GM12878 (cell line): ENCODE results near the gene CADM3. TPM values are rescaled to one million over a fixed set of nuclear protein-coding genes. Genes with fewer than 3 reads are reported as not detected.
A peak's percentile ranks its signal among the peaks of the same experiment; 100 is the strongest.

Source experiments
- ATAC-seq: fragments of 200-7000 bp; cut with Tn5 transposase; 3 replicates; pipeline ENCODE4 v1.9.1; 2020; ENCODE audit warnings: mild to moderate bottlenecking, moderate library complexity
- BruUV-seq: library from RNA; stranded (reverse); fragments of 400-500 nt; replicated peaks from 2 replicates; lab custom pipeline; 2021; lab: Mats Ljungman, UMichigan
- CTCF ChIA-PET: fragments of 300-600 bp; sonication (Branson Sonifier 250); formaldehyde crosslinking; extraction: SDS; loops from one replicate; lab custom pipeline; 2021; ENCODE audit warnings: inconsistent platforms; lab: Yijun Ruan, JAX
- POLR2A ChIA-PET: fragments of 350-600 bp; formaldehyde crosslinking; extraction: SDS; loops from one replicate; lab custom pipeline; 2021; ENCODE audit warnings: inconsistent platforms; lab: Charles Lee
- RAD21 ChIA-PET: fragments of 300-600 bp; sonication (Branson Sonifier 250); formaldehyde crosslinking; loops from one replicate; lab custom pipeline; 2023; ENCODE audit warnings: antibody characterized with exemption; ENCODE audit not compliant: unreplicated experiment; lab: Charles Lee
- SMC1A ChIA-PET: fragments of 300-600 bp; sonication (Branson Sonifier 250); formaldehyde crosslinking; loops from one replicate; lab custom pipeline; 2023; ENCODE audit not compliant: unreplicated experiment, uncharacterized antibody; lab: Charles Lee
- DNase-seq: peaks from one replicate; pipeline ENCODE4 v3.0.0-alpha.2; 2011; ENCODE audit warnings: low read depth, low spot score
- FAIRE-seq: peaks from 3 replicates; lab custom pipeline; 2011; peaks lifted over from hg19 to GRCh38; lab: Jason Lieb, UNC
- H2AFZ ChIP-seq: 2 replicates; pipeline ENCODE4 v1.6.0; 2011; ENCODE audit warnings: low read depth, low read length, control low read depth; ENCODE audit not compliant: control insufficient read depth
- H3K27ac ChIP-seq: 2 replicates; pipeline ENCODE4 v1.5.1; 2011; ENCODE audit warnings: control low read depth; ENCODE audit not compliant: control insufficient read depth, insufficient read depth
- H3K27me3 ChIP-seq, 2 experiments: replicated peaks in 1 of 2; 2 replicates each; pipeline versions ENCODE4 v1.6.0 to v1.6.1; 2011; ENCODE audit warnings: low read length in 1 of 2; ENCODE audit not compliant: control insufficient read depth in 2 of 2, insufficient read depth in 2 of 2
- H3K36me3 ChIP-seq, 2 experiments: 2 replicates each; pipeline ENCODE4 v1.5.1; 2011; ENCODE audit warnings: low read length in 1 of 2; ENCODE audit not compliant: control insufficient read depth in 2 of 2, insufficient read depth in 2 of 2
- H3K4me1 ChIP-seq: 2 replicates; pipeline ENCODE4 v1.6.1; 2011; ENCODE audit warnings: mild to moderate bottlenecking, low read length, moderate library complexity, mixed read lengths; ENCODE audit not compliant: control insufficient read depth, insufficient read depth
- H3K4me2 ChIP-seq: 2 replicates; pipeline ENCODE4 v1.6.0; 2011; ENCODE audit warnings: control low read depth; ENCODE audit not compliant: control insufficient read depth, insufficient read depth
- H3K4me3 ChIP-seq: fragments of 200-600 bp; sonication (generic); 2 replicates; pipeline ENCODE4 v1.5.1; 2016
- H3K79me2 ChIP-seq: 2 replicates; pipeline ENCODE4 v1.6.0; 2011; ENCODE audit warnings: low read length; ENCODE audit not compliant: control insufficient read depth, insufficient read depth
- H3K9ac ChIP-seq: 2 replicates; pipeline ENCODE4 v1.8.0; 2011; ENCODE audit warnings: low read length, control low read depth, mixed read lengths; ENCODE audit not compliant: control insufficient read depth, insufficient read depth
- H3K9me3 ChIP-seq: replicated peaks from 3 replicates; pipeline ENCODE4 v1.5.1; 2011; ENCODE audit warnings: mild to moderate bottlenecking, low read length; ENCODE audit not compliant: control insufficient read depth, insufficient read depth
- H4K20me1 ChIP-seq: 2 replicates; pipeline ENCODE4 v1.6.0; 2011; ENCODE audit not compliant: control insufficient read depth, insufficient read depth
- BACH1 ChIP-seq: fragments of 450-650 bp; IDR thresholded peaks from 2 replicates; pipeline ENCODE4 v1.6.1; 2017; ENCODE audit warnings: mild to moderate bottlenecking, borderline replicate concordance
- BHLHE40 ChIP-seq, 2 experiments: fragments of 450-650 bp in 1 of 2; IDR thresholded peaks; 2 replicates each; pipeline ENCODE4 v1.6.1; 2011 to 2017; ENCODE audit warnings: low read depth in 2 of 2, borderline replicate concordance in 1 of 2, improper control_type of control experiment in 1 of 2, low read length in 1 of 2, mild to moderate bottlenecking in 1 of 2
- BMI1 ChIP-seq: fragments of 450-650 bp; IDR thresholded peaks from 2 replicates; pipeline ENCODE4 v1.6.1; 2016; ENCODE audit warnings: mild to moderate bottlenecking, moderate library complexity, borderline replicate concordance
- CHD2 ChIP-seq: IDR thresholded peaks from 2 replicates; pipeline ENCODE4 v1.6.1; 2011; ENCODE audit warnings: low read depth, low read length, improper control_type of control experiment, borderline replicate concordance
- ESRRA ChIP-seq: IDR thresholded peaks from 2 replicates; pipeline ENCODE4 v1.6.1; 2012; ENCODE audit warnings: mild to moderate bottlenecking, low read length, improper control_type of control experiment
- ETV6 ChIP-seq, 2 experiments: fragments of 450-650 bp in 1 of 2; IDR thresholded peaks in 1 of 2; conservative IDR thresholded peaks in 1 of 2; 2 replicates each; pipeline ENCODE4 v1.6.1; 2014; ENCODE audit warnings: antibody characterized with exemption in 1 of 2, borderline replicate concordance in 1 of 2, low read depth in 1 of 2, mild to moderate bottlenecking in 1 of 2, moderate library complexity in 1 of 2
- FOXM1 ChIP-seq: IDR thresholded peaks from 2 replicates; pipeline ENCODE4 v1.6.1; 2012; ENCODE audit warnings: low read depth, mild to moderate bottlenecking, inconsistent platforms, low read length, moderate library complexity
- HCFC1 ChIP-seq: fragments of 150-350 bp; IDR thresholded peaks from 2 replicates; pipeline ENCODE4 v1.6.1; 2014; ENCODE audit warnings: low read length
- MYB ChIP-seq: fragments of 150-350 bp; IDR thresholded peaks from 2 replicates; pipeline ENCODE4 v1.6.1; 2014; ENCODE audit warnings: mild to moderate bottlenecking, low read depth, low read length, borderline replicate concordance
- NBN ChIP-seq: fragments of 450-650 bp; IDR thresholded peaks from 2 replicates; pipeline ENCODE4 v1.6.1; 2016
- SIX5 ChIP-seq: IDR thresholded peaks from 2 replicates; pipeline ENCODE4 v1.6.1; 2011; ENCODE audit warnings: mild to moderate bottlenecking, low read depth, low read length, moderate library complexity; ENCODE audit not compliant: severe bottlenecking
- STAT1 ChIP-seq: fragments of 450-650 bp; conservative IDR thresholded peaks from 2 replicates; pipeline ENCODE4 v1.6.1; 2014; ENCODE audit warnings: antibody characterized with exemption, mild to moderate bottlenecking
- TCF12 ChIP-seq: IDR thresholded peaks from 2 replicates; pipeline ENCODE4 v1.6.1; 2011; ENCODE audit warnings: low read depth, mild to moderate bottlenecking, low read length
- ZBTB40 ChIP-seq: fragments of 450-650 bp; IDR thresholded peaks from 2 replicates; pipeline ENCODE4 v1.6.1; 2016; ENCODE audit warnings: mild to moderate bottlenecking, moderate library complexity, borderline replicate concordance
- ZNF207 ChIP-seq: fragments of 450-650 bp; IDR thresholded peaks from 2 replicates; pipeline ENCODE4 v1.6.1; 2014; ENCODE audit warnings: antibody characterized with exemption, mild to moderate bottlenecking, borderline replicate concordance
- ZNF217 ChIP-seq: fragments of 450-650 bp; IDR thresholded peaks from 2 replicates; pipeline ENCODE4 v1.6.1; 2017; ENCODE audit warnings: antibody characterized with exemption, mild to moderate bottlenecking
- WGBS: methylation state at CpG from one replicate; pipeline ENCODE4 v1.1.6; 2016; ENCODE audit warnings: low lambda C conversion rate; ENCODE audit not compliant: insufficient replicate concordance, insufficient coverage; ENCODE audit errors: missing lambda C conversion rate; 5-methylcytosine and 5-hydroxymethylcytosine counted together
- in situ Hi-C: fragments of 300-500 bp; cut with MboI; formaldehyde crosslinking; loops from 9 replicates; pipeline ENCODE4 v1.14.3; 2018; ENCODE audit warnings: mixed read lengths
- intact Hi-C: fragments of 100-400 bp; cut with micrococcal nuclease; formaldehyde crosslinking; loops from one replicate; pipeline ENCODE4 v1.14.2; 2022; ENCODE audit not compliant: unreplicated experiment
- polyA plus RNA-seq, 11 experiments: library from polyadenylated mRNA; depleted of rRNA in 4 of 11; unstranded in 6 of 11; stranded (reverse) in 5 of 11; fragments of >200 nt; fragmentation: Nextera tagmentation in 4 of 11; fragmentation: Illumina TruSeq in 1 of 11; extraction: Ambion mirVana in 4 of 11; extraction: Trizol in 1 of 11; gene quantifications; 1 replicate in 1 of 11; 2 replicates in 10 of 11; pipeline versions ENCODE4 v1.2.1 to v1.2.3, GENCODE V29; 2011 to 2016; ENCODE audit warnings: inconsistent platforms in 2 of 11, missing spikeins in 2 of 11, low read depth in 1 of 11
- total RNA-seq, 4 experiments: library from RNA; depleted of rRNA in 3 of 4; stranded (reverse); fragments of >200 nt in 3 of 4; fragmentation: Illumina TruSeq in 1 of 4; extraction: Trizol in 1 of 4; gene quantifications; 2 replicates each; pipeline versions ENCODE4 v1.2.1 to v1.2.3, GENCODE V29; 2013 to 2021
- TF ChIP-seq, protein P1 (sequence below): fragments of 450-650 bp; IDR thresholded peaks from 2 replicates; pipeline ENCODE4 v1.6.1; 2017; ENCODE audit warnings: mild to moderate bottlenecking, moderate library complexity

Gene CADM3
- total and polyA plus RNA-seq, 10 of the 15 experiments (the other 5 are each of a cell fraction or from before 2014, with no cell fraction given): 0.04 to 0.37 TPM; not detected in 8

- in situ Hi-C loops (no loop called here), intact Hi-C loops (no loop called here)
- Histone ChIP-seq H3K9ac (no peak overlapping the region), H4K20me1 (no peaks in the 10 kb centered on the region), H3K4me2 (no peak overlapping the region), H3K4me1 (peaks cover 9% of the 10 kb centered on the region), H3K27me3 (peaks cover 2 to 11% of the 10 kb centered on the region in 2 experiments; a peak in 3 of 4 replicates), H3K27ac (no peak overlapping the region), H3K36me3 (no peaks in the 10 kb centered on the region), H3K9me3 (no peaks in the 10 kb centered on the region), H2AFZ (no peak overlapping the region), H3K79me2 (no peaks in the 10 kb centered on the region), H3K4me3 (no peak overlapping the region)
- peak; percentile 87 for ATAC-seq
- WGBS: 8% methylated on average over 2 of the region's 2 CpGs
- SMC1A ChIA-PET: no interaction called here
- CTCF ChIA-PET: interaction anchor here (1.2 to 2.2 kb wide), 3 partner anchors 11 to 92 kb away, joined by 3 to 11 read pairs (median 5); no protein-coding TSS in a partner anchor
- POLR2A ChIA-PET: no interaction called here
- DNase-seq: peak; percentile 19
- RAD21 ChIA-PET: no interaction called here
- FAIRE-seq: peak; percentile 72
- no TSS peak for BruUV-seq
- TF ChIP-seq NBN (no peak), ZNF217 (peak; percentile 88; the same call in 1 of the 2 replicates), ZNF207 (no peak), SIX5 (no peak), MYB (no peak), BHLHE40 (IDR thresholded peaks at IDR 0.05; ENCODE audit: borderline replicate concordance in 1 of 2, low read depth in 2 of 2, low read length in 1 of 2) (no peak), ESRRA (no peak), ETV6 (conservative IDR thresholded peaks at IDR 0.05 in 1 of 2, IDR thresholded peaks at IDR 0.05 in 1 of 2; ENCODE audit: borderline replicate concordance in 1 of 2, low read depth in 1 of 2) (no peak), HCFC1 (no peak), BACH1 (no peak), STAT1 (no peak), FOXM1 (peak; percentile 83), CHD2 (no peak), ZBTB40 (no peak), TCF12 (no peak), BMI1 (peak; percentile 77)
- TF ChIP-seq, protein P1, sequence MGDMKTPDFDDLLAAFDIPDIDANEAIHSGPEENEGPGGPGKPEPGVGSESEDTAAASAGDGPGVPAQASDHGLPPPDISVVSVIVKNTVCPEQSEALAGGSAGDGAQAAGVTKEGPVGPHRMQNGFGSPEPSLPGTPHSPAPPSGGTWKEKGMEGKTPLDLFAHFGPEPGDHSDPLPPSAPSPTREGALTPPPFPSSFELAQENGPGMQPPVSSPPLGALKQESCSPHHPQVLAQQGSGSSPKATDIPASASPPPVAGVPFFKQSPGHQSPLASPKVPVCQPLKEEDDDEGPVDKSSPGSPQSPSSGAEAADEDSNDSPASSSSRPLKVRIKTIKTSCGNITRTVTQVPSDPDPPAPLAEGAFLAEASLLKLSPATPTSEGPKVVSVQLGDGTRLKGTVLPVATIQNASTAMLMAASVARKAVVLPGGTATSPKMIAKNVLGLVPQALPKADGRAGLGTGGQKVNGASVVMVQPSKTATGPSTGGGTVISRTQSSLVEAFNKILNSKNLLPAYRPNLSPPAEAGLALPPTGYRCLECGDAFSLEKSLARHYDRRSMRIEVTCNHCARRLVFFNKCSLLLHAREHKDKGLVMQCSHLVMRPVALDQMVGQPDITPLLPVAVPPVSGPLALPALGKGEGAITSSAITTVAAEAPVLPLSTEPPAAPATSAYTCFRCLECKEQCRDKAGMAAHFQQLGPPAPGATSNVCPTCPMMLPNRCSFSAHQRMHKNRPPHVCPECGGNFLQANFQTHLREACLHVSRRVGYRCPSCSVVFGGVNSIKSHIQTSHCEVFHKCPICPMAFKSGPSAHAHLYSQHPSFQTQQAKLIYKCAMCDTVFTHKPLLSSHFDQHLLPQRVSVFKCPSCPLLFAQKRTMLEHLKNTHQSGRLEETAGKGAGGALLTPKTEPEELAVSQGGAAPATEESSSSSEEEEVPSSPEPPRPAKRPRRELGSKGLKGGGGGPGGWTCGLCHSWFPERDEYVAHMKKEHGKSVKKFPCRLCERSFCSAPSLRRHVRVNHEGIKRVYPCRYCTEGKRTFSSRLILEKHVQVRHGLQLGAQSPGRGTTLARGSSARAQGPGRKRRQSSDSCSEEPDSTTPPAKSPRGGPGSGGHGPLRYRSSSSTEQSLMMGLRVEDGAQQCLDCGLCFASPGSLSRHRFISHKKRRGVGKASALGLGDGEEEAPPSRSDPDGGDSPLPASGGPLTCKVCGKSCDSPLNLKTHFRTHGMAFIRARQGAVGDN: no peak
These were observed 49.3 kb upstream of the CADM3 start for GRCh38 chr1:159122005-159122621.
